GM19025 (cell line): ENCODE data around the gene MPV17.
"Not testable (repeated sequence)": the region's sequence is repeated elsewhere in the genome, so short reads cannot be mapped to it uniquely, and the experiment has no call there.

Source experiments
- ATAC-seq: cut with Tn5 transposase; IDR thresholded peaks from one replicate; pipeline ENCODE4 v1.9.1; 2021; ENCODE audit warnings: mild to moderate bottlenecking, low read depth, moderate library complexity; ENCODE audit not compliant: unreplicated experiment

MPV17 gene

GRCh38 chr2:27322766-27323595, at the start of gene MPV17:
Gene MPV17 (minus strand): TSS chr2:27323097. CDS start chr2:27322517, 580 bp downstream.
- ATAC-seq: peak; percentile 89

- ATAC-seq: peak; percentile 16
Measured at GRCh38 chr2:27370816-27371620, 48.1 kb upstream of the MPV17 start.

- peak; percentile 91 for ATAC-seq
Measured at GRCh38 chr2:27370026-27370815, 47.3 kb upstream of the MPV17 start, which contains the start of the genes EIF2B4 and SNX17. Gene EIF2B4 (minus strand): TSS chr2:27370338. CDS start chr2:27370314, 24 bp downstream. Gene SNX17 (plus strand): TSS chr2:27370616. CDS start chr2:27370744, 128 bp downstream.

GRCh38 chr2:27369471-27370025, 46.7 kb upstream of the MPV17 start:
- ATAC-seq: peak; percentile 12

GRCh38 chr2:27363933-27364332, 41.0 kb upstream of the MPV17 start:
- ATAC-seq: no peak

GRCh38 chr2:27362678-27363420, 40.0 kb upstream of the MPV17 start:
- ATAC-seq: no peak

- peak; percentile 82 for ATAC-seq
Measured at GRCh38 chr2:27356382-27357181, 33.7 kb upstream of the MPV17 start, which contains the start of gene GTF3C2. Gene GTF3C2 (minus strand): TSS chr2:27356764. CDS start chr2:27343554, 13,210 bp downstream.

- peak; percentile 21 for ATAC-seq
Measured at GRCh38 chr2:27356056-27356381, 33.1 kb upstream of the MPV17 start.

- ATAC-seq: no peak
Measured at GRCh38 chr2:27354597-27354927, 31.7 kb upstream of the MPV17 start.

- no peak for ATAC-seq
Measured at GRCh38 chr2:27353762-27354596, 31.1 kb upstream of the MPV17 start.

GRCh38 chr2:27353386-27353761, 30.5 kb upstream of the MPV17 start:
- not testable (repeated sequence) for ATAC-seq

GRCh38 chr2:27351802-27352598, 29.1 kb upstream of the MPV17 start:
- ATAC-seq: no peak

GRCh38 chr2:27350106-27350693, 27.3 kb upstream of the MPV17 start:
- no peak for ATAC-seq

GRCh38 chr2:27347641-27348040, 24.7 kb upstream of the MPV17 start:
- no peak for ATAC-seq

GRCh38 chr2:27336173-27336572, 13.3 kb upstream of the MPV17 start:
- ATAC-seq: no peak

- ATAC-seq: no peak
Measured at GRCh38 chr2:27335311-27335710, 12.4 kb upstream of the MPV17 start.

- no peak for ATAC-seq
Measured at GRCh38 chr2:27324720-27325119, 1.8 kb upstream of the MPV17 start.
